ENCODE results near the gene DNAJC4. TPM values are rescaled to one million over a fixed set of nuclear protein-coding genes. Genes with fewer than 3 reads are reported as not detected.

DNAJC4 gene
- total RNA-seq, 1 donor from 2014 or later, result 39.5 TPM

DNA sequence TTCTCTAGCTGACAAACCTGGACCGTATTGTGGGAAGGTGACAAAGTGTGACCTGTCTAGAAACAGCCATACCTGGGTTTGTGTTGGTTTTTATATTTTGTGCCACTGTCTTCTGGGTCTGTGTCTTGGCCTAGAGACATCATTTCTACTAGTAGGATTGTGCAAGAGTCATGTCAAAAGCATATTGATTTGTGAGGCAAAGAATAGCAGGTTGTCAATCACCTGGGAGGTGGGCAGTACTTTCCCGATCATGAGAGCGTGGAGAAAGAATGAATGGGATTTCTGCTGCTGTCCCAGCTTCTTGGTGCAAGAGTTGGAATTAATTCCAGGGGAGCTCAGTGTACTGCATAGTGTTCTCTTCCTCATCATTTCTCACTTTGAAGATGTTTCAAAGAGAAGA is 28.8 kb upstream of the DNAJC4 start:
- Histone ChIP-seq H3K27me3 (ENCODE audit: low read depth) (no peaks in the 10 kb centered on the region), H3K36me3 (peaks cover 86% of the 10 kb centered on the region)

DNA sequence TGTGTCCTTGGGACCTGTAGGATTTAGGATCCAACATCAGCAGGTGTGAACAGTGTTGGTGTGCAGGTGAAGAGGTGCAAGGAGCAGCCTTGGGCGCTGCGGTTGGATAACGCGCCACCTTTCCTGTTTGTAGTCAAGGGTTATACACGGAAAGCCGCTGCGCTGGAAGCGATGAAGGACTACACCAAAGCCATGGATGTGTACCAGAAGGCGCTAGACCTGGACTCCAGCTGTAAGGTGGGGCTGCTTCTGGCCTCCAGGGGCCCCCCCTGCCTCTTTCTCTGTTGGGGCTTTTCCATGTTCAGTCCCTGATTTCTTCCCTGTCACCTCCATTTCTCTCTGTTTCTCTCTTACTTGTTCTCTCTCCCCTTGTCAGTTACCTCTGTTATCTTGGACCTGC is 27.4 kb upstream of the DNAJC4 start:
- intact Hi-C loops (cut with DNase I), result no loop called here
- H3K36me3 ChIP-seq, result peaks cover 71% of the 10 kb centered on the region
- H3K27me3 ChIP-seq (ENCODE audit: low read depth), result no peaks in the 10 kb centered on the region
- no peak for ATAC-seq
- H3K4me1 ChIP-seq, result peaks cover 39% of the 10 kb centered on the region
- TF ChIP-seq, protein P1, sequence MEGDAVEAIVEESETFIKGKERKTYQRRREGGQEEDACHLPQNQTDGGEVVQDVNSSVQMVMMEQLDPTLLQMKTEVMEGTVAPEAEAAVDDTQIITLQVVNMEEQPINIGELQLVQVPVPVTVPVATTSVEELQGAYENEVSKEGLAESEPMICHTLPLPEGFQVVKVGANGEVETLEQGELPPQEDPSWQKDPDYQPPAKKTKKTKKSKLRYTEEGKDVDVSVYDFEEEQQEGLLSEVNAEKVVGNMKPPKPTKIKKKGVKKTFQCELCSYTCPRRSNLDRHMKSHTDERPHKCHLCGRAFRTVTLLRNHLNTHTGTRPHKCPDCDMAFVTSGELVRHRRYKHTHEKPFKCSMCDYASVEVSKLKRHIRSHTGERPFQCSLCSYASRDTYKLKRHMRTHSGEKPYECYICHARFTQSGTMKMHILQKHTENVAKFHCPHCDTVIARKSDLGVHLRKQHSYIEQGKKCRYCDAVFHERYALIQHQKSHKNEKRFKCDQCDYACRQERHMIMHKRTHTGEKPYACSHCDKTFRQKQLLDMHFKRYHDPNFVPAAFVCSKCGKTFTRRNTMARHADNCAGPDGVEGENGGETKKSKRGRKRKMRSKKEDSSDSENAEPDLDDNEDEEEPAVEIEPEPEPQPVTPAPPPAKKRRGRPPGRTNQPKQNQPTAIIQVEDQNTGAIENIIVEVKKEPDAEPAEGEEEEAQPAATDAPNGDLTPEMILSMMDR (IDR thresholded peaks at IDR 0.05), result no peak
- no peaks in the 10 kb centered on the region for H3K9me3 ChIP-seq
- no peak overlapping the region for H3K27ac ChIP-seq
- H3K4me3 ChIP-seq, result no peak overlapping the region
- DNase-seq, result no peak

More for the DNA sequence above, 28.8 kb upstream of the DNAJC4 start:
- Histone ChIP-seq H3K4me1 (peaks cover 25% of the 10 kb centered on the region), H3K4me3 (no peak overlapping the region), H3K27ac (no peak overlapping the region), H3K9me3 (no peaks in the 10 kb centered on the region)
- DNase-seq (no peak), ATAC-seq (no peak)
- intact Hi-C loops (cut with DNase I), result no loop called here
- TF ChIP-seq, protein P1 (IDR thresholded peaks at IDR 0.05), result no peak

DNA sequence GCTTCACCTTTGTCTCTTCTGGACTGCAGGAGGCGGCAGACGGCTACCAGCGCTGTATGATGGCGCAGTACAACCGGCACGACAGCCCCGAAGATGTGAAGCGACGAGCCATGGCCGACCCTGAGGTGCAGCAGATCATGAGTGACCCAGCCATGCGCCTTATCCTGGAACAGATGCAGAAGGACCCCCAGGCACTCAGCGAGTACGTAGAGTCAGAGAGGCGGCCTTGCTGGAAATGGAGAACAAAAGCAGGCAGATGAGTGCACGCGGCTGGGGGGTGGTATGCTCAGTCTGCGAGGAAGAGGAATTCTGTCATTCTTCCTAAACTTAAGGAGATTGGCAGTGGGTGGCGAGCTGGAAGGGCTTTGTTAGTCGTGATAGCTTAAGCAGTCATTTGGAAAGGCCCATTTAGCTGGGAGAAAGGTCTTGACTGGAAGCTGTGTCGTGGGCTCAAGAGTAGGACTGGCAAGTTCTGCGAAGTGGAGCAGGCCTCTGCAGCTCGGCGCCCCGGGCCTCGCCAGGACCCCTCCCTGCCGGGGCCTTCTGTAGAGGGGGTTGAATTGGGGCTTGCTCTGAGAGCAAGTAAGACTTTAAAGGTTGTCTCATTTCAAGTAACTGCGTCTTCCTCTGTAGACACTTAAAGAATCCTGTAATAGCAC is 26.8 kb upstream of the DNAJC4 start:
- H3K9me3 ChIP-seq, result no peaks in the 10 kb centered on the region
- intact Hi-C loops (cut with DNase I), result no loop called here
- TF ChIP-seq, protein P1 (IDR thresholded peaks at IDR 0.05), result no peak
- no peak overlapping the region for H3K4me3 ChIP-seq
- peaks cover 44% of the 10 kb centered on the region for H3K4me1 ChIP-seq
- no peaks in the 10 kb centered on the region for H3K27me3 ChIP-seq (ENCODE audit: low read depth)
- no peak overlapping the region for H3K27ac ChIP-seq
- H3K36me3 ChIP-seq, result peaks cover 66% of the 10 kb centered on the region
- no peak for DNase-seq
- ATAC-seq, result no peak

DNA sequence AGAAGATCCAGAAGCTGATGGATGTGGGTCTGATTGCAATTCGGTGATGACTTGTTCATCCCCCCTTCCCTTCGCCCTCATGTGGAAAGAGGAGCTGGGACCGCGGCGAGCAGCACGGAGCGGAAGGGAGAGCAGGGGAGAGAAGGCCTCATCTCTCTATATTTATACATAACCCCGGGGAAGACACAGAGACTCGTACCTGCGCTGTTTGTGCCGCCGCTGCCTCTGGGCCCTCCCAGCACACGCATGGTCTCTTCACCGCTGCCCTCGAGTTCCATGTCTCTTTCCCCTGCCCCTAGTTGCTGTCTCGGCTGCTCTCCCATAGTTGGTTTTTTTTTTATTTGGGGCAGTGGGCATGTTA is 26.3 kb upstream of the DNAJC4 start:
- Histone ChIP-seq H3K4me3 (no peak overlapping the region), H3K9me3 (no peaks in the 10 kb centered on the region), H3K4me1 (peaks cover 49% of the 10 kb centered on the region), H3K36me3 (peaks cover 61% of the 10 kb centered on the region), H3K27me3 (ENCODE audit: low read depth) (no peaks in the 10 kb centered on the region), H3K27ac (no peak overlapping the region)
- DNase-seq, result no peak
- TF ChIP-seq, protein P1 (IDR thresholded peaks at IDR 0.05), result no peak
- intact Hi-C loops (cut with DNase I), result no loop called here
- no peak for ATAC-seq

DNA sequence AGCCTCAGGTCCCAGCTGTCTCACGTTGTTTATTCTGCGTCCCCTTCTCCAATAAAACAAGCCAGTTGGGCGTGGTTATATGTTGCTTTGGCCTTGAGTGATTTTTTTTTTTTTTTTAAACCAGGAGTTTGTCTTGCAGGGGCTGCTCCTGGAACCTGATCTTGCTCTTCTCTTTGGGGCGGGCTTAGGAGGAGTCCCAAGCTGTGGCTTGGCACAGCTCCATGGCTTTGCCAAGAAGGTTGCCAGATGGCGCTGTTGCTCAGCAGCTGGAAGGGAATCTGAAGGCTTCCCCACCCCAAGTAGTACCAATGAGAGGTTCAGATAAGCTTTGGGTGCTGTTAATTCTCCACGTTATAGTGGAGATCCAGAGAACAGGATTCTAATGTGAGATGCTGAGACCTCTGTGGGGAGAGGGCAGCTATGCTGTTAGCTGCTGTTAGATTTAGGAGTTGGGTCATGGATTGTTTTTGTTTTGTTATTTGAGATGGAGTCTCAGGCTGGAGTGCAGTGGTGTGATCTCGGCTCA is 25.8 kb upstream of the DNAJC4 start:
- intact Hi-C loops (cut with DNase I), result no loop called here
- peaks cover 50% of the 10 kb centered on the region for H3K4me1 ChIP-seq
- TF ChIP-seq, protein P1 (IDR thresholded peaks at IDR 0.05), result peak; percentile 77
- DNase-seq, result peak; percentile 91
- ATAC-seq, result peak; percentile 78 to 79
- no peak overlapping the region for H3K4me3 ChIP-seq
- H3K27me3 ChIP-seq (ENCODE audit: low read depth), result no peaks in the 10 kb centered on the region
- no peak overlapping the region for H3K27ac ChIP-seq
- H3K36me3 ChIP-seq, result peaks cover 57% of the 10 kb centered on the region
- no peaks in the 10 kb centered on the region for H3K9me3 ChIP-seq

Data from lower lobe of right lung (tissue), 2 donors.